H1 (cell line): Measurements from ENCODE around the gene CAB39L. TPM values are rescaled to one million over a fixed set of nuclear protein-coding genes. Genes with fewer than 3 reads are reported as not detected.

Source experiments
- CTCF ChIA-PET: fragments of 300-600 bp; sonication (Branson Sonifier 250); formaldehyde crosslinking; loops from one replicate; lab custom pipeline; 2021; ENCODE audit not compliant: partially characterized antibody; lab: Charles Lee
- POLR2A ChIA-PET: fragments of 300-600 bp; sonication (Branson Sonifier 250); formaldehyde crosslinking; loops from one replicate; lab custom pipeline; 2021; ENCODE audit warnings: inconsistent platforms; ENCODE audit not compliant: partially characterized antibody; lab: Charles Lee
- DNase-seq, 2 experiments: peaks; one replicate each; pipeline versions ENCODE4 v3.0.0 to v3.0.0-alpha.2; 2010 to 2022; ENCODE audit warnings: low spot score in 2 of 2, low read depth in 1 of 2, mixed read lengths in 1 of 2
- FAIRE-seq: peaks from 2 replicates; lab custom pipeline; 2011; peaks lifted over from hg19 to GRCh38; lab: Jason Lieb, UNC
- H2AFZ ChIP-seq: 2 replicates; pipeline ENCODE4 v1.8.1; 2012; ENCODE audit warnings: low read length, inconsistent platforms
- H2AK5ac ChIP-seq: 2 replicates; pipeline ENCODE4 v1.6.1; 2013; ENCODE audit warnings: low read depth, low read length
- H2BK120ac ChIP-seq: replicated peaks from 2 replicates; pipeline ENCODE3; 2013; ENCODE audit warnings: low read depth, low read length, inconsistent platforms
- H2BK12ac ChIP-seq: 2 replicates; pipeline ENCODE4 v1.6.1; 2013; ENCODE audit warnings: low read depth, low read length
- H2BK15ac ChIP-seq: 2 replicates; pipeline ENCODE4 v1.6.1; 2013; ENCODE audit warnings: low read length
- H2BK20ac ChIP-seq: 2 replicates; pipeline ENCODE4 v1.6.1; 2013; ENCODE audit warnings: low read length
- H2BK5ac ChIP-seq: 2 replicates; pipeline ENCODE4 v1.6.1; 2013; ENCODE audit warnings: low read depth, low read length
- H3K14ac ChIP-seq: 2 replicates; pipeline ENCODE4 v1.6.1; 2013; ENCODE audit warnings: inconsistent platforms; ENCODE audit not compliant: insufficient read length
- H3K18ac ChIP-seq: 2 replicates; pipeline ENCODE4 v1.6.1; 2013; ENCODE audit warnings: low read length; ENCODE audit errors: extremely low read depth
- H3K23ac ChIP-seq: 2 replicates; pipeline ENCODE4 v1.6.1; 2013; ENCODE audit warnings: inconsistent platforms; ENCODE audit not compliant: insufficient read length
- H3K23me2 ChIP-seq: 2 replicates; pipeline ENCODE4 v1.6.1; 2013; ENCODE audit warnings: low read depth, low read length
- H3K27ac ChIP-seq: 2 replicates; pipeline ENCODE4 v1.6.1; 2011; ENCODE audit warnings: low read depth, low read length, inconsistent platforms
- H3K27me3 ChIP-seq, 4 experiments: replicated peaks in 1 of 4; 1 replicate in 1 of 4; 2 replicates in 3 of 4; pipeline versions ENCODE4 v1.6.1 to v1.8.1; 2011 to 2013; ENCODE audit warnings: low read length in 3 of 4, mild to moderate bottlenecking in 3 of 4, inconsistent platforms in 2 of 4, mixed read lengths in 2 of 4, moderate library complexity in 1 of 4; ENCODE audit not compliant: control insufficient read depth in 3 of 4, insufficient read depth in 3 of 4; ENCODE audit errors: extremely low read depth in 1 of 4
- H3K36me3 ChIP-seq, 4 experiments: 2 replicates each; pipeline versions ENCODE4 v1.6.1 to v1.8.1; 2011 to 2013; ENCODE audit warnings: mild to moderate bottlenecking in 4 of 4, low read length in 3 of 4, moderate library complexity in 2 of 4, control low read depth in 1 of 4, inconsistent platforms in 1 of 4; ENCODE audit not compliant: insufficient read depth in 4 of 4, control insufficient read depth in 2 of 4
- H3K4ac ChIP-seq: replicated peaks from 2 replicates; pipeline ENCODE3; 2013; ENCODE audit warnings: low read length, low read depth, mixed read lengths, inconsistent platforms; ENCODE audit not compliant: insufficient read length
- H3K4me1 ChIP-seq, 4 experiments: replicated peaks in 1 of 4; 1 replicate in 1 of 4; 2 replicates in 3 of 4; pipeline versions ENCODE4 v1.6.1 to v1.8.1; 2011 to 2013; ENCODE audit warnings: low read length in 3 of 4, inconsistent platforms in 2 of 4, mixed read lengths in 1 of 4; ENCODE audit not compliant: insufficient read depth in 4 of 4, control insufficient read depth in 3 of 4
- H3K4me2 ChIP-seq, 2 experiments: 2 replicates each; pipeline versions ENCODE4 v1.6.1 to v1.8.1; 2011 to 2013; ENCODE audit warnings: low read depth in 2 of 2, low read length in 2 of 2, control low read depth in 1 of 2, inconsistent platforms in 1 of 2, mild to moderate bottlenecking in 1 of 2; ENCODE audit not compliant: insufficient read depth in 1 of 2
- H3K4me3 ChIP-seq, 4 experiments: fragments of 200-600, 300-600 bp in 1 of 4; sonication (generic), shearing (Covaris generic), sonication (Bioruptor Twin) in 1 of 4; 2 replicates each; pipeline versions ENCODE4 v1.5.1 to v1.8.1; 2011 to 2016; ENCODE audit warnings: low read length in 4 of 4, low read depth in 3 of 4, control low read depth in 2 of 4, inconsistent platforms in 2 of 4, mild to moderate bottlenecking in 2 of 4, mixed read lengths in 1 of 4, moderate library complexity in 1 of 4; ENCODE audit not compliant: insufficient read depth in 2 of 4; ENCODE audit errors: extremely low read depth in 1 of 4
- H3K56ac ChIP-seq: replicated peaks from 2 replicates; pipeline ENCODE3; 2013; ENCODE audit warnings: low read depth, mild to moderate bottlenecking, mixed read lengths, low read length, inconsistent platforms; ENCODE audit not compliant: insufficient read length
- H3K79me1 ChIP-seq: 2 replicates; pipeline ENCODE4 v1.6.1; 2013; ENCODE audit warnings: low read depth, low read length, control low read depth
- H3K79me2 ChIP-seq, 2 experiments: 2 replicates each; pipeline versions ENCODE4 v1.6.1 to v1.8.1; 2012 to 2013; ENCODE audit warnings: low read length in 2 of 2, mild to moderate bottlenecking in 2 of 2, inconsistent platforms in 1 of 2; ENCODE audit not compliant: insufficient read depth in 2 of 2, control insufficient read depth in 1 of 2
- H3K9ac ChIP-seq, 4 experiments: replicated peaks in 1 of 4; 1 replicate in 1 of 4; 2 replicates in 3 of 4; pipeline versions ENCODE4 v1.6.1 to v1.8.1; 2011 to 2013; ENCODE audit warnings: low read depth in 3 of 4, low read length in 3 of 4, control low read depth in 2 of 4, mild to moderate bottlenecking in 2 of 4, moderate library complexity in 2 of 4, inconsistent platforms in 1 of 4; ENCODE audit errors: extremely low read depth in 1 of 4
- H3K9me3 ChIP-seq, 2 experiments: 2 replicates each; pipeline versions ENCODE4 v1.6.1 to v1.8.1; 2012 to 2013; ENCODE audit warnings: mild to moderate bottlenecking in 2 of 2, moderate library complexity in 2 of 2, control low read depth in 1 of 2, inconsistent platforms in 1 of 2, low read depth in 1 of 2, low read length in 1 of 2, mixed read lengths in 1 of 2; ENCODE audit not compliant: insufficient read depth in 2 of 2
- H4K20me1 ChIP-seq, 2 experiments: replicated peaks in 1 of 2; 2 replicates each; pipeline versions ENCODE3 to v1.8.1; 2011 to 2013; ENCODE audit warnings: inconsistent platforms in 2 of 2, low read length in 2 of 2, mild to moderate bottlenecking in 1 of 2; ENCODE audit not compliant: insufficient read depth in 2 of 2, control insufficient read depth in 1 of 2
- H4K5ac ChIP-seq: 2 replicates; pipeline ENCODE4 v1.6.1; 2013; ENCODE audit warnings: low read length, low read depth, mixed read lengths, inconsistent platforms; ENCODE audit not compliant: insufficient read length
- H4K8ac ChIP-seq: 2 replicates; pipeline ENCODE4 v1.8.0; 2013; ENCODE audit warnings: mild to moderate bottlenecking, moderate library complexity, low read length, inconsistent platforms; ENCODE audit not compliant: insufficient read depth; ENCODE audit errors: extremely low read depth
- H4K91ac ChIP-seq: replicated peaks from 2 replicates; pipeline ENCODE3; 2013; ENCODE audit warnings: low read length, mixed read lengths, inconsistent platforms; ENCODE audit not compliant: insufficient read length
- ASH2L ChIP-seq: fragments of 200-600, 300-600 bp; sonication (generic); IDR thresholded peaks from one replicate; pipeline ENCODE4 v1.7.1; 2017; ENCODE audit warnings: low read length
- BCL11A ChIP-seq, 2 experiments: IDR thresholded peaks; one replicate each; pipeline ENCODE4 v1.6.1; 2011; ENCODE audit warnings: low read depth in 2 of 2, low read length in 2 of 2, mild to moderate bottlenecking in 2 of 2
- FOSL1 ChIP-seq: IDR thresholded peaks from 2 replicates; pipeline ENCODE4 v1.6.1; 2011; ENCODE audit warnings: mild to moderate bottlenecking, low read depth, low read length, moderate library complexity; ENCODE audit not compliant: insufficient read depth
- JUN ChIP-seq: IDR thresholded peaks from 2 replicates; pipeline ENCODE4 v1.6.1; 2011; ENCODE audit warnings: low read depth, mild to moderate bottlenecking, improper control_type of control experiment, low read length
- MAFK ChIP-seq: IDR thresholded peaks from 2 replicates; pipeline ENCODE4 v1.6.1; 2012; ENCODE audit warnings: low read depth, mild to moderate bottlenecking, improper control_type of control experiment, low read length
- MAX ChIP-seq: IDR thresholded peaks from 2 replicates; pipeline ENCODE4 v1.6.1; 2012; ENCODE audit warnings: inconsistent platforms
- TBP ChIP-seq: IDR thresholded peaks from 2 replicates; pipeline ENCODE4 v1.6.1; 2011; ENCODE audit warnings: low read depth, low read length, improper control_type of control experiment
- WGBS, 2 experiments: shearing (Covaris generic) in 1 of 2; methylation state at CpG; one replicate each; pipeline versions ENCODE4 v1.1.6 to v1.1.7; 2013 to 2015; ENCODE audit warnings: low lambda C conversion rate in 2 of 2, mixed read lengths in 2 of 2, inconsistent platforms in 1 of 2, low coverage in 1 of 2, missing lambda C conversion rate in 1 of 2; ENCODE audit not compliant: insufficient replicate concordance in 2 of 2, insufficient coverage in 1 of 2, insufficient read length in 1 of 2; ENCODE audit errors: extremely low coverage in 1 of 2, missing lambda C conversion rate in 1 of 2; 5-methylcytosine and 5-hydroxymethylcytosine counted together
- polyA plus RNA-seq, 7 experiments: library from polyadenylated mRNA; depleted of rRNA in 3 of 7; stranded (reverse) in 5 of 7; unstranded in 2 of 7; fragments of >200 nt in 5 of 7; fragments of 200-250 nt in 2 of 7; gene quantifications; 1 replicate in 5 of 7; 2 replicates in 1 of 7; 4 replicates in 1 of 7; pipeline versions ENCODE4 v1.2.1 to v1.2.3, GENCODE V29; 2011 to 2013; ENCODE audit warnings: missing spikeins in 2 of 7, mixed read lengths in 2 of 7
- total RNA-seq: library from RNA; stranded (reverse); fragmentation: NEBNext Ultra II Directional; extraction: Animal tissue kit (Norgen Biotek cat#: 25700); gene quantifications from 2 replicates; pipeline ENCODE4 v1.2.1, GENCODE V29; 2021

The CAB39L gene
- total and polyA plus RNA-seq, 2 of the 8 experiments (the other 6 are each of a cell fraction or from before 2014, with no cell fraction given) = 2.5 to 4.8 TPM

DNA sequence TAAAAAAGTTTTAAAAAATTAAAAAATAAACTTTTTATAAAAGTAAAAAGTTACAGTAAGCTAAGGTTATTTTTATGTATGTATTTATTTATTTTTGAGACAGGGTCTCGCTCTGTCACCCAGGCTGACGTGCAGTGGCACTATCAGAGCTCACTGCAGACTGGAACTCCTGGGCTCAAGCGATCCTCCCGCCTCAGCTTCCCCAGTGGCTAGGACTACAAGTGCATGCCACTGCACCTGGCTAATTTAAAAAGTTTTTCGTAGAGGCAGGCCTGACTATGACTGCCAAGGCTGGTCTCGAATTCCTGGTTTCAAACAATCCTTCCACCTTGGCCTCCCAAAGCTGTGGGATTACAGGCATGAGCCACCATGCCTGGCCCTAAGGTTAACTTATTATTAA is 132.0 kb downstream of the CAB39L start:
- no peak overlapping the region for H3K4me2 ChIP-seq
- no peak overlapping the region for H3K4me3 ChIP-seq
- no peak overlapping the region for H2AFZ ChIP-seq
- H3K23me2 ChIP-seq = no peaks in the 10 kb centered on the region
- H3K14ac ChIP-seq = no peak overlapping the region
- H3K79me1 ChIP-seq = no peaks in the 10 kb centered on the region
- no peak for FAIRE-seq
- no peak for DNase-seq
- no peak overlapping the region for H3K9ac ChIP-seq
- WGBS, 2 experiments = 90% methylated on average over 6 of the region's 6 CpGs; no CpG with 5 or more reads in 1 of the 2 experiments
- H2BK120ac ChIP-seq = no peak overlapping the region
- H4K91ac ChIP-seq = no peak overlapping the region
- no peak overlapping the region for H2BK15ac ChIP-seq
- no peak overlapping the region for H3K56ac ChIP-seq
- no peaks in the 10 kb centered on the region for H3K27me3 ChIP-seq
- no peak overlapping the region for H3K23ac ChIP-seq
- no peaks in the 10 kb centered on the region for H3K9me3 ChIP-seq
- no peak overlapping the region for H2BK5ac ChIP-seq
- H3K79me2 ChIP-seq = no peaks in the 10 kb centered on the region
- no peak overlapping the region for H2BK20ac ChIP-seq
- H3K4me1 ChIP-seq = 0 out of 7 replicates have a peak, but pooled peaks cover 0 to 2% (median 0%) of the 10 kb centered on the region in 4 experiments
- H3K18ac ChIP-seq = no peak overlapping the region
- H4K20me1 ChIP-seq = no peaks in the 10 kb centered on the region
- no peak overlapping the region for H2AK5ac ChIP-seq
- no peak overlapping the region for H3K4ac ChIP-seq
- CTCF ChIA-PET = interaction anchor here (0.8 to 2.6 kb wide), 5 partner anchors 11 to 295 kb away, joined by 3 to 14 read pairs (median 3); partner anchors contain the start of genes CAB39L and SETDB2
- H4K5ac ChIP-seq = no peak overlapping the region
- no peak overlapping the region for H2BK12ac ChIP-seq
- H3K36me3 ChIP-seq = no peaks in the 10 kb centered on the region
- POLR2A ChIA-PET = no interaction called here
- no peak overlapping the region for H3K27ac ChIP-seq
- no peak overlapping the region for H4K8ac ChIP-seq
- TF ChIP-seq FOSL1 (no peak), JUN (no peak), ASH2L (no peak), MAFK (no peak), TBP (no peak), BCL11A (IDR thresholded peaks at IDR 0.05; ENCODE audit: low read depth in 2 of 2, low read length in 2 of 2) (no peak), MAX (no peak)
